Panc1 (cell line): ENCODE results near the gene DCHS2. TPM values are rescaled to one million over a fixed set of nuclear protein-coding genes. Genes with fewer than 3 reads are reported as not detected.

ENCODE experiments used
- ATAC-seq: fragments of 200-7000 bp; cut with Tn5 transposase; 2 replicates; pipeline ENCODE4 v1.9.1; 2020; ENCODE audit warnings: mild to moderate bottlenecking, moderate library complexity
- BruUV-seq: library from RNA; stranded (reverse); fragments of 400-500 nt; replicated peaks from 2 replicates; lab custom pipeline; 2021; lab: Mats Ljungman, UMichigan
- CTCF ChIA-PET: fragments of 300-600 bp; sonication (Branson Sonifier 250); formaldehyde crosslinking; loops from one replicate; lab custom pipeline; 2022; ENCODE audit warnings: antibody characterized with exemption; lab: Charles Lee
- POLR2A ChIA-PET: fragments of 300-600 bp; sonication (Branson Sonifier 250); formaldehyde crosslinking; loops from one replicate; lab custom pipeline; 2022; ENCODE audit warnings: antibody characterized with exemption; lab: Charles Lee
- DNase-seq: peaks from one replicate; pipeline ENCODE4 v3.0.0-alpha.2; 2010; ENCODE audit warnings: low read depth, low spot score
- H3K27ac ChIP-seq: 2 replicates; pipeline ENCODE4 v1.5.1; 2011; ENCODE audit warnings: mild to moderate bottlenecking, low read length, inconsistent platforms
- H3K27me3 ChIP-seq: fragments of 200-500 bp; sonication (Bioruptor generic); 2 replicates; pipeline ENCODE4 v1.6.0; 2014; ENCODE audit warnings: low read length, inconsistent platforms; ENCODE audit not compliant: control insufficient read depth, insufficient read depth
- H3K36me3 ChIP-seq: fragments of 200-500 bp; sonication (Bioruptor generic); 2 replicates; pipeline ENCODE4 v1.5.1; 2014; ENCODE audit warnings: inconsistent platforms, mild to moderate bottlenecking, low read length, moderate library complexity; ENCODE audit not compliant: control insufficient read depth, insufficient read depth
- H3K4me1 ChIP-seq: 2 replicates; pipeline ENCODE4 v1.5.1; 2011; ENCODE audit warnings: inconsistent platforms, mild to moderate bottlenecking, low read length, moderate library complexity; ENCODE audit not compliant: control insufficient read depth, insufficient read depth
- H3K4me3 ChIP-seq, 2 experiments: 2 replicates each; pipeline ENCODE4 v1.5.1; 2011 to 2012; ENCODE audit warnings: low read depth in 2 of 2, low read length in 2 of 2, mild to moderate bottlenecking in 2 of 2, inconsistent platforms in 1 of 2, moderate library complexity in 1 of 2
- H3K9me3 ChIP-seq: fragments of 200-500 bp; sonication (Bioruptor generic); 2 replicates; pipeline ENCODE4 v1.5.1; 2014; ENCODE audit warnings: low read depth, mild to moderate bottlenecking, inconsistent platforms, low read length, moderate library complexity; ENCODE audit not compliant: control insufficient read depth, insufficient read depth
- CTCF ChIP-seq: fragments of 450-650 bp; IDR thresholded peaks from 2 replicates; pipeline ENCODE4 v1.5.1; 2017; ENCODE audit warnings: mild to moderate bottlenecking
- POLR2AphosphoS5 ChIP-seq: IDR thresholded peaks from 2 replicates; pipeline ENCODE4 v1.6.1; 2012; ENCODE audit warnings: mild to moderate bottlenecking, low read depth, low read length, moderate library complexity
- REST ChIP-seq, 2 experiments: IDR thresholded peaks; 2 replicates each; pipeline ENCODE4 v1.6.1; 2011 to 2012; ENCODE audit warnings: low read depth in 2 of 2, control low read depth in 1 of 2, low read length in 1 of 2, mild to moderate bottlenecking in 1 of 2, moderate library complexity in 1 of 2; ENCODE audit not compliant: insufficient read depth in 1 of 2
- SIN3A ChIP-seq: IDR thresholded peaks from 2 replicates; pipeline ENCODE4 v1.6.1; 2012; ENCODE audit warnings: low read depth, mild to moderate bottlenecking, low read length, moderate library complexity, borderline replicate concordance; ENCODE audit not compliant: insufficient read depth
- TCF7L2 ChIP-seq: IDR thresholded peaks from 2 replicates; pipeline ENCODE4 v1.6.1; 2011; ENCODE audit warnings: mild to moderate bottlenecking, low read depth, low read length, inconsistent platforms
- in situ Hi-C: cut with HindIII; loops from 2 replicates; pipeline ENCODE4 v1.10.0; 2016; ENCODE audit warnings: low sequenced_read_pairs, low pct_unique_long_range_greater_than_20kb
- intact Hi-C: fragments of 100-400 bp; cut with micrococcal nuclease; formaldehyde crosslinking; loops from one replicate; pipeline ENCODE4 v1.10.0; 2022; ENCODE audit not compliant: unreplicated experiment
- total RNA-seq: library from RNA; stranded (reverse); gene quantifications from one replicate; pipeline ENCODE4 v1.2.1, GENCODE V29; 2021; ENCODE audit not compliant: unreplicated experiment

DCHS2 gene
- total RNA-seq, 1 experiment from 2014 or later, result not detected

- intact Hi-C loops, result no loop called here
- H3K9me3 ChIP-seq, result no peaks in the 10 kb centered on the region
- POLR2A ChIA-PET, result no interaction called here
- TF ChIP-seq POLR2AphosphoS5 (no peak), CTCF (no peak), TCF7L2 (no peak), REST (IDR thresholded peaks at IDR 0.05; ENCODE audit: insufficient read depth in 1 of 2, low read depth in 2 of 2, low read length in 1 of 2) (no peak), SIN3A (no peak)
- no peak overlapping the region for H3K27ac ChIP-seq
- ATAC-seq (no peak), DNase-seq (no peak)
- no TSS peak for BruUV-seq
- H3K36me3 ChIP-seq, result no peaks in the 10 kb centered on the region
- CTCF ChIA-PET, result no interaction called here
- H3K4me3 ChIP-seq, result no peak overlapping the region
- in situ Hi-C loops, result no loop called here
- no peaks in the 10 kb centered on the region for H3K27me3 ChIP-seq
- H3K4me1 ChIP-seq, result no peaks in the 10 kb centered on the region
Observed at GRCh38 chr4:154467886-154468285, 23.7 kb downstream of the DCHS2 start.

- ATAC-seq (no peak), DNase-seq (no peak)
- CTCF ChIA-PET, result no interaction called here
- Histone ChIP-seq H3K4me3 (no peak overlapping the region), H3K27ac (no peak overlapping the region), H3K9me3 (no peaks in the 10 kb centered on the region), H3K27me3 (no peaks in the 10 kb centered on the region), H3K4me1 (no peaks in the 10 kb centered on the region), H3K36me3 (no peaks in the 10 kb centered on the region)
- in situ Hi-C loops, result no loop called here
- no peak for TF ChIP-seq POLR2AphosphoS5
- no peak for TF ChIP-seq CTCF
- no peak for TF ChIP-seq SIN3A
- TF ChIP-seq TCF7L2, result no peak
- TF ChIP-seq REST (IDR thresholded peaks at IDR 0.05; ENCODE audit: insufficient read depth in 1 of 2, low read depth in 2 of 2, low read length in 1 of 2), result no peak
- intact Hi-C loops, result no loop called here
- no TSS peak for BruUV-seq
- POLR2A ChIA-PET, result no interaction called here
Observed at GRCh38 chr4:154466336-154466735, 25.3 kb downstream of the DCHS2 start.
